SK-N-SH treated with all-trans-retinoic acid at 6 μM for 48 hours (cell line): ENCODE data around the gene FOXN1.

Experiments used
- ESRRG ChIP-seq: fragments of 250-450 bp; sonication (Bioruptor Pico); IDR thresholded peaks from 2 replicates; pipeline ENCODE4 v1.6.1; 2021; ENCODE audit warnings: mild to moderate bottlenecking
- ZC3H10 ChIP-seq: fragments of 250-450 bp; sonication (Bioruptor Pico); IDR thresholded peaks from 2 replicates; pipeline ENCODE4 v1.5.1; 2021; ENCODE audit warnings: mild to moderate bottlenecking, moderate library complexity
- ZFP3 ChIP-seq: fragments of 250-450 bp; sonication (Bioruptor Pico); IDR thresholded peaks from 2 replicates; pipeline ENCODE4 v1.5.0; 2020; ENCODE audit warnings: mild to moderate bottlenecking, moderate library complexity
- ZFP30 ChIP-seq: fragments of 450-650 bp; formaldehyde crosslinking; IDR thresholded peaks from 2 replicates; pipeline ENCODE4 v1.5.0; 2022; ENCODE audit warnings: mild to moderate bottlenecking, moderate library complexity
- TF ChIP-seq, protein P1 (sequence below): fragments of 250-450 bp; sonication (Bioruptor Pico); IDR thresholded peaks from 2 replicates; pipeline ENCODE4 v1.8.0; 2020; ENCODE audit warnings: mild to moderate bottlenecking, moderate library complexity, borderline replicate concordance

DNA sequence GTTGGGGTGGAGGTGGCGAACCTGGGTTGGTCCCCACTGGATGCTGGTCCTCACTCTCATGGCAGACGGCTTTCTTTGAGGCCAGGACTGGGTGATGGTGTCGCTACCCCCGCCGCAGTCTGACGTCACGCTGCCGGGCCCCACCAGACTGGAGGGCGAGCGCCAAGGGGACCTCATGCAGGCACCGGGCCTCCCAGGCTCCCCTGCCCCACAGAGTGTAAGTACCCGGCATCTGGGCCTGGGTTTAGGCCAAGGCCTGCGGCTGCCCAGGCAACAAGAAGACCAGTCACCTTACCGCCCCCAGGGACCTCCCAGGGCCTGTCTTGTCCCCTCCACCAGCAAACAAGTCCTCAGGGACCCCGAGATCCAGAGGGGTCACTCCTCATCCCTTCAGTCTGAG lies 17.7 kb downstream of the FOXN1 start:
- TF ChIP-seq ZC3H10 (CRISPR knock-in tag) (no peak), ESRRG (CRISPR knock-in tag) (no peak), ZFP30 (CRISPR knock-in tag) (no peak), ZFP3 (CRISPR knock-in tag) (no peak)
- TF ChIP-seq, protein P1, sequence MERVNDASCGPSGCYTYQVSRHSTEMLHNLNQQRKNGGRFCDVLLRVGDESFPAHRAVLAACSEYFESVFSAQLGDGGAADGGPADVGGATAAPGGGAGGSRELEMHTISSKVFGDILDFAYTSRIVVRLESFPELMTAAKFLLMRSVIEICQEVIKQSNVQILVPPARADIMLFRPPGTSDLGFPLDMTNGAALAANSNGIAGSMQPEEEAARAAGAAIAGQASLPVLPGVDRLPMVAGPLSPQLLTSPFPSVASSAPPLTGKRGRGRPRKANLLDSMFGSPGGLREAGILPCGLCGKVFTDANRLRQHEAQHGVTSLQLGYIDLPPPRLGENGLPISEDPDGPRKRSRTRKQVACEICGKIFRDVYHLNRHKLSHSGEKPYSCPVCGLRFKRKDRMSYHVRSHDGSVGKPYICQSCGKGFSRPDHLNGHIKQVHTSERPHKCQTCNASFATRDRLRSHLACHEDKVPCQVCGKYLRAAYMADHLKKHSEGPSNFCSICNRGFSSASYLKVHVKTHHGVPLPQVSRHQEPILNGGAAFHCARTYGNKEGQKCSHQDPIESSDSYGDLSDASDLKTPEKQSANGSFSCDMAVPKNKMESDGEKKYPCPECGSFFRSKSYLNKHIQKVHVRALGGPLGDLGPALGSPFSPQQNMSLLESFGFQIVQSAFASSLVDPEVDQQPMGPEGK = no peak
